Measurements from ENCODE around the gene EXD1. TPM values are rescaled to one million over a fixed set of nuclear protein-coding genes. Genes with fewer than 3 reads are reported as not detected.

EXD1 gene
- total RNA-seq, 1 experiment from 2014 or later, result not detected

- no peak overlapping the region for H2AFZ ChIP-seq (ENCODE audit: low read depth, low read length, poor library complexity, severe bottlenecking)
- no peaks in the 10 kb centered on the region for H3K9me3 ChIP-seq (ENCODE audit: control insufficient read depth in 1 of 2, insufficient read depth in 1 of 2, low read depth in 1 of 2, low read length in 2 of 2)
- no peak overlapping the region for H3K27ac ChIP-seq (ENCODE audit: low read depth, low read length)
- DNase-seq (ENCODE audit: low read depth, low spot score), result no peak
- POLR2A ChIA-PET, result no interaction called here
- no peak overlapping the region for H3K4me2 ChIP-seq (ENCODE audit: low read length)
- peaks cover 2 to 10% of the 10 kb centered on the region in 2 experiments; a peak in 3 of 4 replicates for H3K4me1 ChIP-seq (ENCODE audit: control insufficient read depth in 1 of 2, insufficient read depth in 2 of 2, low read length in 2 of 2)
- no peaks in the 10 kb centered on the region for H3K27me3 ChIP-seq (ENCODE audit: insufficient read depth, low read length)
- no TSS peak for BruUV-seq (replicated peaks)
- H3K9ac ChIP-seq (ENCODE audit: low read length), result no peak overlapping the region
- CTCF ChIA-PET, result no interaction called here
- intact Hi-C loops (cut with micrococcal nuclease), result no loop called here
- TF ChIP-seq POLR2A (IDR thresholded peaks at IDR 0.05; ENCODE audit: borderline replicate concordance, extremely low read depth, insufficient read depth, insufficient read length) (no peak), ELF1 (IDR thresholded peaks at IDR 0.05; ENCODE audit: borderline replicate concordance, low read depth) (no peak), ZFX (IDR thresholded peaks at IDR 0.05) (no peak), CEBPB (IDR thresholded peaks at IDR 0.05; ENCODE audit: low read depth) (no peak), YY1 (IDR thresholded peaks at IDR 0.05; ENCODE audit: extremely low read depth, insufficient replicate concordance, low read depth, low read length) (no peak), JUND (IDR thresholded peaks at IDR 0.05) (no peak), CBX3 (IDR thresholded peaks at IDR 0.05; ENCODE audit: low read depth) (no peak), CTCF (IDR thresholded peaks at IDR 0.05 in 2 of 3, conservative IDR thresholded peaks at IDR 0.05 in 1 of 3; ENCODE audit: borderline replicate concordance in 1 of 3, insufficient read depth in 1 of 3, low read depth in 2 of 3, low read length in 2 of 3) (no peak), EZH2 (IDR thresholded peaks at IDR 0.05) (no peak), TCF7L2 (IDR thresholded peaks at IDR 0.05; ENCODE audit: borderline replicate concordance, extremely low read depth, insufficient read depth, insufficient read length) (no peak), SRF (IDR thresholded peaks at IDR 0.05; ENCODE audit: low read depth) (no peak), MAX (IDR thresholded peaks at IDR 0.05) (no peak), REST (IDR thresholded peaks at IDR 0.05; ENCODE audit: low read depth) (no peak), ZBTB33 (IDR thresholded peaks at IDR 0.05; ENCODE audit: extremely low read depth, insufficient replicate concordance, low read length) (no peak), ZNF274 (IDR thresholded peaks at IDR 0.05; ENCODE audit: low read depth, low read length) (no peak), SIN3A (IDR thresholded peaks at IDR 0.05; ENCODE audit: low read depth) (no peak), EGR1 (IDR thresholded peaks at IDR 0.05; ENCODE audit: low read depth) (no peak), RAD21 (IDR thresholded peaks at IDR 0.05; ENCODE audit: low read depth) (no peak), POLR2AphosphoS5 (IDR thresholded peaks at IDR 0.05; ENCODE audit: low read depth, low read length) (no peak)
- TF ChIP-seq, protein P1, sequence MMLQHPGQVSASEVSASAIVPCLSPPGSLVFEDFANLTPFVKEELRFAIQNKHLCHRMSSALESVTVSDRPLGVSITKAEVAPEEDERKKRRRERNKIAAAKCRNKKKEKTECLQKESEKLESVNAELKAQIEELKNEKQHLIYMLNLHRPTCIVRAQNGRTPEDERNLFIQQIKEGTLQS (IDR thresholded peaks at IDR 0.05), result no peak
- RAD21 ChIA-PET (ENCODE audit: low non-redundant PET in 1 of 2, low total read pairs in 2 of 2, uncharacterized antibody in 2 of 2, unreplicated experiment in 2 of 2), result no interaction called here
- H3K36me3 ChIP-seq (ENCODE audit: control insufficient read depth in 1 of 2, insufficient read depth in 2 of 2, low read length in 2 of 2), result peaks cover 6 to 10% of the 10 kb centered on the region in 2 experiments; a peak in 2 of 4 replicates
- H3K79me2 ChIP-seq (ENCODE audit: insufficient read depth, low read length), result no peaks in the 10 kb centered on the region
- ATAC-seq, result no peak
- no peaks in the 10 kb centered on the region for H4K20me1 ChIP-seq (ENCODE audit: insufficient read depth)
- no peaks in the 10 kb centered on the region for H3K9me2 ChIP-seq (ENCODE audit: insufficient read depth)
- no peak overlapping the region for H3K4me3 ChIP-seq (replicated peaks in 1 of 2; ENCODE audit: low read depth in 1 of 2, low read length in 2 of 2)
These were observed 47.8 kb upstream of the EXD1 start for GRCh38 chr15:41278319-41278718.
